ENCODE measurements around the gene PTH2.

GRCh38 chr19:49459388-49459787 lies 36.1 kb upstream of the PTH2 start:
- no peak for TF ChIP-seq CTCF (IDR thresholded peaks at IDR 0.05)
- TF ChIP-seq POLR2A (IDR thresholded peaks at IDR 0.05), result no peak

All from thyroid gland (tissue), 4 donors.